OCI-LY3 (cell line): Measurements from ENCODE around the gene DCUN1D2.
"Not testable (repeated sequence)": the region's sequence is repeated elsewhere in the genome, so short reads cannot be mapped to it uniquely, and the experiment has no call there.

ENCODE experiments used
- H2AFZ ChIP-seq: fragments of 200-600, 300-600 bp; shearing (Covaris generic); 2 replicates; pipeline ENCODE4 v1.6.0; 2014; ENCODE audit warnings: antibody characterized with exemption, low read depth, low read length
- H3K27ac ChIP-seq: fragments of 200-600, 300-600 bp; sonication (generic); 2 replicates; pipeline ENCODE4 v1.5.1; 2014; ENCODE audit warnings: mild to moderate bottlenecking, low read length, moderate library complexity, mixed read lengths
- H3K27me3 ChIP-seq: fragments of 200-600, 300-600 bp; sonication (generic); 2 replicates; pipeline ENCODE4 v1.6.1; 2014; ENCODE audit warnings: low read depth, low read length, mixed read lengths
- H3K36me3 ChIP-seq: fragments of 200-600, 300-600 bp; sonication (generic); replicated peaks from 2 replicates; pipeline ENCODE3; 2014; ENCODE audit warnings: low read depth, low read length, mixed read lengths
- H3K4me1 ChIP-seq: fragments of 300-600, 200-600 bp; sonication (generic); 2 replicates; pipeline ENCODE4 v1.6.1; 2014; ENCODE audit warnings: low read length, mixed read lengths
- H3K4me2 ChIP-seq: fragments of 200-600, 300-600 bp; sonication (generic); 2 replicates; pipeline ENCODE4 v1.6.1; 2014; ENCODE audit warnings: low read length, mixed read lengths
- H3K4me3 ChIP-seq: fragments of 300-600, 200-600 bp; sonication (generic); 2 replicates; pipeline ENCODE4 v1.5.1; 2014; ENCODE audit warnings: antibody characterized with exemption, mild to moderate bottlenecking, low read length, moderate library complexity
- H3K79me2 ChIP-seq: fragments of 300-600, 200-600 bp; shearing (Covaris generic); 2 replicates; pipeline ENCODE4 v1.6.1; 2014; ENCODE audit warnings: mild to moderate bottlenecking, low read length, mixed read lengths
- H3K9ac ChIP-seq: fragments of 300-600, 200-600 bp; shearing (Covaris generic); 2 replicates; pipeline ENCODE4 v1.6.0; 2014; ENCODE audit warnings: mild to moderate bottlenecking, low read length, moderate library complexity
- H3K9me3 ChIP-seq: fragments of 200-600, 300-600 bp; shearing (Covaris generic); 2 replicates; pipeline ENCODE4 v1.6.1; 2014; ENCODE audit warnings: low read length, mixed read lengths; ENCODE audit not compliant: insufficient read depth
- H4K20me1 ChIP-seq: fragments of 200-600, 300-600 bp; sonication (generic); 2 replicates; pipeline ENCODE4 v1.6.1; 2016; ENCODE audit warnings: low read length, mixed read lengths; ENCODE audit not compliant: insufficient read depth
- CTCF ChIP-seq: fragments of 200-600, 300-600 bp; sonication (generic); IDR thresholded peaks from 2 replicates; pipeline ENCODE4 v1.5.1; 2014; ENCODE audit warnings: antibody characterized with exemption, low read length, low read depth
- EZH2phosphoT487 ChIP-seq: fragments of 200-600 bp; shearing (Covaris generic); IDR thresholded peaks from 2 replicates; pipeline ENCODE4 v1.6.1; 2018; ENCODE audit warnings: antibody characterized with exemption, mixed run types, low read depth

The DCUN1D2 gene

GRCh38 chr13:113472355-113473025 is 18.0 kb downstream of the DCUN1D2 start:
- Histone ChIP-seq H3K27ac (no peak overlapping the region), H4K20me1 (peaks cover 9% of the 10 kb centered on the region), H3K4me1 (no peaks in the 10 kb centered on the region), H3K79me2 (peaks cover 6% of the 10 kb centered on the region; the same call in 1 of the 2 replicates), H3K9ac (no peak overlapping the region), H3K9me3 (no peaks in the 10 kb centered on the region), H2AFZ (no peak overlapping the region), H3K27me3 (no peaks in the 10 kb centered on the region), H3K36me3 (peaks cover 53% of the 10 kb centered on the region), H3K4me3 (no peak overlapping the region), H3K4me2 (no peak overlapping the region)
- TF ChIP-seq EZH2phosphoT487 (no peak), CTCF (no peak)

- Histone ChIP-seq H2AFZ (no peak overlapping the region), H3K27me3 (no peaks in the 10 kb centered on the region), H3K27ac (no peak overlapping the region), H3K36me3 (peaks cover 54% of the 10 kb centered on the region), H3K9ac (no peak overlapping the region), H3K4me2 (no peak overlapping the region), H3K4me1 (no peaks in the 10 kb centered on the region), H3K79me2 (peaks cover 6% of the 10 kb centered on the region; the same call in 1 of the 2 replicates), H3K9me3 (no peaks in the 10 kb centered on the region), H3K4me3 (no peak overlapping the region), H4K20me1 (peaks cover 9% of the 10 kb centered on the region)
- TF ChIP-seq EZH2phosphoT487 (no peak), CTCF (no peak)
Observed at GRCh38 chr13:113471844-113472243, 18.7 kb downstream of the DCUN1D2 start.

GRCh38 chr13:113470635-113471163 is 19.8 kb downstream of the DCUN1D2 start:
- H3K4me2 ChIP-seq, H3K79me2 ChIP-seq, H3K27me3 ChIP-seq, H3K9ac ChIP-seq, H4K20me1 ChIP-seq, H3K4me3 ChIP-seq, H2AFZ ChIP-seq, H3K9me3 ChIP-seq, H3K4me1 ChIP-seq, H3K27ac ChIP-seq: not testable (repeated sequence)
- peaks cover 53% of the 10 kb centered on the region for H3K36me3 ChIP-seq

GRCh38 chr13:113470073-113470472 is 20.4 kb downstream of the DCUN1D2 start:
- Histone ChIP-seq H3K79me2 (peaks cover 6% of the 10 kb centered on the region; the same call in 1 of the 2 replicates), H3K4me3 (no peak overlapping the region), H2AFZ (no peak overlapping the region), H3K9ac (no peak overlapping the region), H3K27me3 (no peaks in the 10 kb centered on the region), H3K27ac (no peak overlapping the region), H3K4me2 (no peak overlapping the region), H3K4me1 (no peaks in the 10 kb centered on the region), H3K36me3 (peaks cover 47% of the 10 kb centered on the region), H3K9me3 (no peaks in the 10 kb centered on the region), H4K20me1 (peaks cover 9% of the 10 kb centered on the region)
- TF ChIP-seq CTCF = no peak
- no peak for TF ChIP-seq EZH2phosphoT487
